GM23338 (cell line): ENCODE data around the gene CREB3L4. TPM values are rescaled to one million over a fixed set of nuclear protein-coding genes. Genes with fewer than 3 reads are reported as not detected.

Experiments
- ATAC-seq: fragments of 200-7000 bp; cut with Tn5 transposase; 3 replicates; pipeline ENCODE4 v1.9.1; 2020
- DNase-seq: peaks from one replicate; pipeline ENCODE4 v3.0.0-alpha.2; 2015; ENCODE audit warnings: low spot score
- H2AFZ ChIP-seq: fragments of 200-600 bp; sonication (generic); 2 replicates; pipeline ENCODE4 v1.8.0; 2016; ENCODE audit warnings: antibody characterized with exemption, mild to moderate bottlenecking, moderate library complexity
- H3F3A ChIP-seq: fragments of 200-600 bp; sonication (generic); replicated peaks from 2 replicates; pipeline ENCODE4 v1.8.0; 2017; ENCODE audit warnings: antibody characterized with exemption, mixed run types, low read depth
- H3K27ac ChIP-seq: fragments of 200-600 bp; sonication (generic); 2 replicates; pipeline ENCODE4 v1.6.1; 2016; ENCODE audit warnings: low read depth
- H3K27me3 ChIP-seq: fragments of 200-600 bp; sonication (generic); 2 replicates; pipeline ENCODE4 v1.8.0; 2016; ENCODE audit warnings: mild to moderate bottlenecking, mixed run types, moderate library complexity; ENCODE audit not compliant: insufficient read depth
- H3K36me3 ChIP-seq: fragments of 200-600 bp; sonication (generic); 2 replicates; pipeline ENCODE4 v1.8.0; 2016; ENCODE audit warnings: mild to moderate bottlenecking; ENCODE audit not compliant: insufficient read depth
- H3K4me1 ChIP-seq: fragments of 200-600 bp; sonication (generic); 2 replicates; pipeline ENCODE4 v1.8.0; 2016; ENCODE audit warnings: mild to moderate bottlenecking, moderate library complexity; ENCODE audit not compliant: insufficient read depth
- H3K4me2 ChIP-seq: fragments of 200-600 bp; sonication (generic); 2 replicates; pipeline ENCODE4 v1.7.1; 2017; ENCODE audit warnings: mixed run types
- H3K4me3 ChIP-seq: fragments of 200-600 bp; sonication (generic); 2 replicates; pipeline ENCODE4 v1.6.1; 2016; ENCODE audit warnings: mixed run types
- H3K79me2 ChIP-seq: fragments of 200-600 bp; sonication (generic); replicated peaks from 2 replicates; pipeline ENCODE4 v1.8.0; 2017; ENCODE audit warnings: mild to moderate bottlenecking; ENCODE audit not compliant: insufficient read depth
- H3K9me2 ChIP-seq: fragments of 200-600 bp; sonication (generic); 2 replicates; pipeline ENCODE4 v1.8.0; 2017; ENCODE audit not compliant: insufficient read depth
- H4K20me1 ChIP-seq: fragments of 200-600 bp; sonication (generic); replicated peaks from 2 replicates; pipeline ENCODE4 v1.8.0; 2017; ENCODE audit warnings: mild to moderate bottlenecking; ENCODE audit not compliant: insufficient read depth
- H3K27ac Mint-ChIP-seq: 2 replicates; pipeline ENCODE4 v1.8.0; 2020; ENCODE audit warnings: inconsistent platforms, mild to moderate bottlenecking, moderate library complexity, mixed read lengths
- H3K27me3 Mint-ChIP-seq: 3 replicates; pipeline ENCODE4 v1.8.0; 2022; ENCODE audit warnings: low read depth, mild to moderate bottlenecking, moderate library complexity, mixed read lengths, inconsistent platforms; ENCODE audit not compliant: insufficient read depth, poor library complexity
- H3K36me3 Mint-ChIP-seq: 3 replicates; pipeline ENCODE4 v1.8.0; 2021; ENCODE audit warnings: low read depth, mild to moderate bottlenecking, inconsistent platforms, moderate library complexity, mixed read lengths
- H3K4me1 Mint-ChIP-seq: 3 replicates; pipeline ENCODE4 v1.8.0; 2020; ENCODE audit warnings: mild to moderate bottlenecking, inconsistent platforms, mixed read lengths
- H3K4me3 Mint-ChIP-seq: 3 replicates; pipeline ENCODE4 v1.8.0; 2021; ENCODE audit warnings: moderate library complexity, mild to moderate bottlenecking, inconsistent platforms, mixed read lengths
- H3K9me3 Mint-ChIP-seq: 3 replicates; pipeline ENCODE4 v1.8.0; 2020; ENCODE audit warnings: moderate library complexity, mild to moderate bottlenecking, inconsistent platforms, mixed read lengths
- CREB1 ChIP-seq: fragments of 250-450 bp; sonication (Bioruptor Pico); IDR thresholded peaks from 2 replicates; pipeline ENCODE4 v1.5.0; 2020; ENCODE audit warnings: low read depth, mild to moderate bottlenecking, moderate library complexity
- EZH2 ChIP-seq: fragments of 200-600 bp; sonication (generic); IDR thresholded peaks from one replicate; pipeline ENCODE4 v1.8.0; 2017; ENCODE audit warnings: antibody characterized with exemption, mild to moderate bottlenecking, low read depth; ENCODE audit not compliant: unreplicated experiment
- JUNB ChIP-seq: IDR thresholded peaks from one replicate; pipeline ENCODE4 v1.6.1; 2016; ENCODE audit warnings: antibody characterized with exemption; ENCODE audit not compliant: unreplicated experiment
- POLR2AphosphoS5 ChIP-seq: IDR thresholded peaks from 2 replicates; pipeline ENCODE4 v1.6.1; 2016; ENCODE audit warnings: antibody characterized with exemption, low read depth
- ZNF114 ChIP-seq: fragments of 250-450 bp; sonication (Bioruptor Pico); IDR thresholded peaks from 2 replicates; pipeline ENCODE4 v1.5.0; 2020; ENCODE audit warnings: mild to moderate bottlenecking, moderate library complexity
- ZNF331 ChIP-seq: fragments of 250-450 bp; sonication (Bioruptor Pico); IDR thresholded peaks from 2 replicates; pipeline ENCODE4 v1.5.0; 2020; ENCODE audit warnings: low read depth, mild to moderate bottlenecking, moderate library complexity
- ZNF462 ChIP-seq: fragments of 250-450 bp; sonication (Bioruptor Pico); IDR thresholded peaks from 2 replicates; pipeline ENCODE4 v1.5.0; 2020; ENCODE audit warnings: mild to moderate bottlenecking, moderate library complexity
- polyA plus RNA-seq: library from polyadenylated mRNA; unstranded; fragments of >200 nt; fragmentation: Nextera tagmentation; extraction: Ambion mirVana; gene quantifications from 2 replicates; pipeline ENCODE4 v1.2.1, GENCODE V29; 2016
- total RNA-seq: library from RNA; depleted of rRNA; stranded (reverse); fragments of >200 nt; shearing (Covaris generic); gene quantifications from 2 replicates; pipeline ENCODE4 v1.2.3, GENCODE V29; 2014
- TF ChIP-seq, protein P1 (sequence below): IDR thresholded peaks from one replicate; pipeline ENCODE4 v1.6.1; 2018; ENCODE audit warnings: antibody characterized with exemption; ENCODE audit not compliant: unreplicated experiment
- TF ChIP-seq, protein P2 (sequence below), 2 experiments: fragments of 200-600 bp in 1 of 2; sonication (generic) in 1 of 2; conservative IDR thresholded peaks; 2 replicates each; pipeline versions ENCODE4 v1.5.1 to v1.6.1; 2016 to 2017; ENCODE audit warnings: antibody characterized with exemption in 2 of 2, low read depth in 2 of 2, mild to moderate bottlenecking in 2 of 2, moderate library complexity in 1 of 2

Gene CREB3L4
- total and polyA plus RNA-seq, 2 experiments from 2014 or later, result 19.3 to 26.8 TPM

DNA sequence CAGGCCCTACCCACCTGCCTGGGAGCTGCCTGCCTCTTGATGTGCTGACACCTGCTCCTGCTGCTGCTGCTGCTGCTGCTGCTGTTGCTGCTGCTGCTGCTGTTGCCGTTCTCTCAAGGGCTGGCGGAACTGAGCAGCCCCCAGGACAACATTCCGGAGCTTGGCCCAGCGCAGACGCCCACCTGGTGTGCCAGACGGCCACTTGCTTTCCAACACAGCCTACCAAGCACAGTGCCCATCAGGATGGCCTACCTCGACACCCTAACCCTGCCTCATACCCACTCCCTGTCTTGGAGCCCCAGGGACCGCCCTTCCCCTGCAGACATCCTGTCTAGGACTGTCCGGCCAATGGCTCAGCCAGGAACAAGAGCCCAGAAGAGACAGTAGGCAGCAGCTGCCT lies 33.0 kb upstream of the CREB3L4 start:
- no peak for DNase-seq

DNA sequence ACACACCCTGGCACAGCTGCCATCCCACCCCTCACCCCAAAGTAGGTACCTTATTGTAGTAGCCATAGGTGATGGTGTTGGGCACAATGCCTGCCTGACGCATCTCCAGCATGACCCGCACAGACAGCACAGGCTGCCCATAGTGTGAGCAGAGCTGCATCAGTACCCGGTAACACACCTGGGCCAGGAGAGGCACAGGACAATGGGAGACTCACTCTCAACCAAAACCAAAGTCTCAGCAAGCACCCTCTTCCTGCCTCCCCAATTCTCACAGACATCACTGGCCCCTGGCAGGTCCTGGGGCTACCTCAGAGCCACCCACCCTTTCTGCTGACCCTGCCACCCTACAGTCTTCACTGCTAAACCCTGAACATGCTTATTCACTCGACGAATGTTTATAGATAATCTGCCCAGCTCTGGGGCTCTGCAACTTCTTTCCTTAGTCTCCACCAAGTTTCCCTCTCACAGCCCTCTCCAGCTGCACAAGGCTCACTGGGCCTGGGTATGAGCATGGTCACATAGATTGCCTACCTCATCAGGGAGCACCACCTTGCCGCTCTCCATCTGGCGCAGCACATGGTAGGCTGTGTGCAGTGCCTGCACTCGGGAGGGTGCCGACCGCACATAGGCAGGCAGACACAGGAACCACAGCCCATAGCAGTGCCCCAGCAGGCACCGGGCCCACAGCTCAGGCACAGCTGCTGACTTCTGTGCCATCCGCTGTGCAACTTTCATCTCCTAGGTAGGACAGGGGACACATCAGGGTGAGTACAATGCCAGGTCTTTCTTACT lies 31.5 kb upstream of the CREB3L4 start:
- Histone ChIP-seq H3K79me2 (no peaks in the 10 kb centered on the region), H3K4me1 (no peaks in the 10 kb centered on the region), H3F3A (no peaks in the 10 kb centered on the region), H3K4me2 (no peak overlapping the region), H3K36me3 (peaks cover 20% of the 10 kb centered on the region), H3K4me3 (no peak overlapping the region), H3K27me3 (no peaks in the 10 kb centered on the region), H4K20me1 (no peaks in the 10 kb centered on the region; the same call in 1 of the 2 replicates), H3K27ac (no peak overlapping the region), H2AFZ (no peak overlapping the region), H3K9me2 (no peaks in the 10 kb centered on the region)
- ATAC-seq, result no peak
- TF ChIP-seq, protein P1, sequence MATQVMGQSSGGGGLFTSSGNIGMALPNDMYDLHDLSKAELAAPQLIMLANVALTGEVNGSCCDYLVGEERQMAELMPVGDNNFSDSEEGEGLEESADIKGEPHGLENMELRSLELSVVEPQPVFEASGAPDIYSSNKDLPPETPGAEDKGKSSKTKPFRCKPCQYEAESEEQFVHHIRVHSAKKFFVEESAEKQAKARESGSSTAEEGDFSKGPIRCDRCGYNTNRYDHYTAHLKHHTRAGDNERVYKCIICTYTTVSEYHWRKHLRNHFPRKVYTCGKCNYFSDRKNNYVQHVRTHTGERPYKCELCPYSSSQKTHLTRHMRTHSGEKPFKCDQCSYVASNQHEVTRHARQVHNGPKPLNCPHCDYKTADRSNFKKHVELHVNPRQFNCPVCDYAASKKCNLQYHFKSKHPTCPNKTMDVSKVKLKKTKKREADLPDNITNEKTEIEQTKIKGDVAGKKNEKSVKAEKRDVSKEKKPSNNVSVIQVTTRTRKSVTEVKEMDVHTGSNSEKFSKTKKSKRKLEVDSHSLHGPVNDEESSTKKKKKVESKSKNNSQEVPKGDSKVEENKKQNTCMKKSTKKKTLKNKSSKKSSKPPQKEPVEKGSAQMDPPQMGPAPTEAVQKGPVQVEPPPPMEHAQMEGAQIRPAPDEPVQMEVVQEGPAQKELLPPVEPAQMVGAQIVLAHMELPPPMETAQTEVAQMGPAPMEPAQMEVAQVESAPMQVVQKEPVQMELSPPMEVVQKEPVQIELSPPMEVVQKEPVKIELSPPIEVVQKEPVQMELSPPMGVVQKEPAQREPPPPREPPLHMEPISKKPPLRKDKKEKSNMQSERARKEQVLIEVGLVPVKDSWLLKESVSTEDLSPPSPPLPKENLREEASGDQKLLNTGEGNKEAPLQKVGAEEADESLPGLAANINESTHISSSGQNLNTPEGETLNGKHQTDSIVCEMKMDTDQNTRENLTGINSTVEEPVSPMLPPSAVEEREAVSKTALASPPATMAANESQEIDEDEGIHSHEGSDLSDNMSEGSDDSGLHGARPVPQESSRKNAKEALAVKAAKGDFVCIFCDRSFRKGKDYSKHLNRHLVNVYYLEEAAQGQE, result no peak
- TF ChIP-seq POLR2AphosphoS5 (no peak), ZNF462 (CRISPR knock-in tag) (no peak), EZH2 (no peak), ZNF114 (no peak), CREB1 (CRISPR knock-in tag) (no peak)
- TF ChIP-seq, protein P2, sequence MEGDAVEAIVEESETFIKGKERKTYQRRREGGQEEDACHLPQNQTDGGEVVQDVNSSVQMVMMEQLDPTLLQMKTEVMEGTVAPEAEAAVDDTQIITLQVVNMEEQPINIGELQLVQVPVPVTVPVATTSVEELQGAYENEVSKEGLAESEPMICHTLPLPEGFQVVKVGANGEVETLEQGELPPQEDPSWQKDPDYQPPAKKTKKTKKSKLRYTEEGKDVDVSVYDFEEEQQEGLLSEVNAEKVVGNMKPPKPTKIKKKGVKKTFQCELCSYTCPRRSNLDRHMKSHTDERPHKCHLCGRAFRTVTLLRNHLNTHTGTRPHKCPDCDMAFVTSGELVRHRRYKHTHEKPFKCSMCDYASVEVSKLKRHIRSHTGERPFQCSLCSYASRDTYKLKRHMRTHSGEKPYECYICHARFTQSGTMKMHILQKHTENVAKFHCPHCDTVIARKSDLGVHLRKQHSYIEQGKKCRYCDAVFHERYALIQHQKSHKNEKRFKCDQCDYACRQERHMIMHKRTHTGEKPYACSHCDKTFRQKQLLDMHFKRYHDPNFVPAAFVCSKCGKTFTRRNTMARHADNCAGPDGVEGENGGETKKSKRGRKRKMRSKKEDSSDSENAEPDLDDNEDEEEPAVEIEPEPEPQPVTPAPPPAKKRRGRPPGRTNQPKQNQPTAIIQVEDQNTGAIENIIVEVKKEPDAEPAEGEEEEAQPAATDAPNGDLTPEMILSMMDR (conservative IDR thresholded peaks at IDR 0.05; ENCODE audit: low read depth in 2 of 2), result no peak
- Mint-ChIP-seq H3K27ac (no peak overlapping the region), H3K4me1 (no peaks in the 10 kb centered on the region), H3K4me3 (no peak overlapping the region), H3K9me3 (no peaks in the 10 kb centered on the region), H3K27me3 (peaks cover 8% of the 10 kb centered on the region), H3K36me3 (peaks cover 76% of the 10 kb centered on the region)
- DNase-seq, result no peak

More for the DNA sequence above, 33.0 kb upstream of the CREB3L4 start:
- Mint-ChIP-seq H3K36me3 (peaks cover 76% of the 10 kb centered on the region), H3K9me3 (no peaks in the 10 kb centered on the region), H3K27me3 (peaks cover 8% of the 10 kb centered on the region), H3K27ac (no peak overlapping the region; the same call in 1 of the 2 replicates), H3K4me3 (no peak overlapping the region), H3K4me1 (no peaks in the 10 kb centered on the region)
- Histone ChIP-seq H2AFZ (no peak overlapping the region), H3K4me2 (no peak overlapping the region), H3K79me2 (no peaks in the 10 kb centered on the region), H3K4me3 (no peak overlapping the region), H3K4me1 (no peaks in the 10 kb centered on the region), H3F3A (no peaks in the 10 kb centered on the region), H3K9me2 (no peaks in the 10 kb centered on the region), H3K27ac (no peak overlapping the region), H3K36me3 (peaks cover 20% of the 10 kb centered on the region), H3K27me3 (no peaks in the 10 kb centered on the region), H4K20me1 (no peaks in the 10 kb centered on the region; the same call in 1 of the 2 replicates)
- no peak for ATAC-seq
- TF ChIP-seq JUNB, result no peak
- no peak for TF ChIP-seq ZNF331 (CRISPR knock-in tag)
